Astrocyte of the cerebellum (primary cell): ENCODE measurements around the gene SLC25A25.

Source experiments
- DNase-seq: peaks from one replicate; pipeline ENCODE4 v3.0.0-alpha.2; 2011; ENCODE audit warnings: low read depth
- H3K4me3 ChIP-seq: 2 replicates; pipeline ENCODE4 v1.5.1; 2011; ENCODE audit warnings: mild to moderate bottlenecking, low read depth, low read length, moderate library complexity
- CTCF ChIP-seq: IDR thresholded peaks from 2 replicates; pipeline ENCODE4 v1.5.1; 2012; ENCODE audit warnings: low read length, low read depth, moderate library complexity, mild to moderate bottlenecking; ENCODE audit errors: missing control alignments
- in situ Hi-C: cut with HindIII; loops from 2 replicates; pipeline ENCODE4 v1.10.0; 2017; ENCODE audit warnings: low sequenced_read_pairs

SLC25A25 gene

DNA sequence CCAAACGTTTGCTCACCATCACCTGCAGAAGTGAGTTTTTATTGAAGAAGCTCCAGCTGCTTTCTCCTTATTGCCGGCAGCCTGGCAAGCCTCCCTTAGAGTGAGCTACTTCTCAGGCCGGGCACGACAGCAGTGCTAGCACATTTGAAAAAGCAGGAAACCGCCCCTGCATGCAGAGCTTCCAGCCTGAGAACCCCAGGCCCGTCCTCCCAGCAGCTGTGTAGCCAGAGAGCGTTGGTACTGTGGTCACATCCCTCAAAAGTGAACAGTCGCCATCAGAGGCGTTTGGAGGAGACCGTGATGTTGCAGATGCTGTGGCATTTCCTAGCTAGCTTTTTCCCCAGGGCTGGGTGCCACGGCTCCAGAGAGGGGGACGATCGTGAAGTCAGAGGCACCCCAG lies 23.5 kb downstream of the SLC25A25 start:
- no peak for TF ChIP-seq CTCF
- H3K4me3 ChIP-seq = peak overlapping the region; percentile 49
- in situ Hi-C loops = loop anchor here (10.0 kb wide), 1 partner anchor 157 kb away; the partner anchor contains the start of genes DPM2 and PIP5KL1
- DNase-seq = no peak

GRCh38 chr9:128092199-128092977 lies 24.4 kb downstream of the SLC25A25 start:
- in situ Hi-C loops = loop anchor here (10.0 kb wide), 1 partner anchor 158 kb away; the partner anchor contains the start of genes DPM2 and PIP5KL1
- H3K4me3 ChIP-seq = peak overlapping the region; percentile 49
- no peak for TF ChIP-seq CTCF
- DNase-seq = no peak

- peak overlapping the region; percentile 49 for H3K4me3 ChIP-seq
- no peak for DNase-seq
- TF ChIP-seq CTCF = no peak
- in situ Hi-C loops = loop anchor here (10.0 kb wide), 1 partner anchor 158 kb away; the partner anchor contains the start of genes DPM2 and PIP5KL1
These were observed 25.0 kb downstream of the SLC25A25 start for GRCh38 chr9:128093011-128093410.

DNA sequence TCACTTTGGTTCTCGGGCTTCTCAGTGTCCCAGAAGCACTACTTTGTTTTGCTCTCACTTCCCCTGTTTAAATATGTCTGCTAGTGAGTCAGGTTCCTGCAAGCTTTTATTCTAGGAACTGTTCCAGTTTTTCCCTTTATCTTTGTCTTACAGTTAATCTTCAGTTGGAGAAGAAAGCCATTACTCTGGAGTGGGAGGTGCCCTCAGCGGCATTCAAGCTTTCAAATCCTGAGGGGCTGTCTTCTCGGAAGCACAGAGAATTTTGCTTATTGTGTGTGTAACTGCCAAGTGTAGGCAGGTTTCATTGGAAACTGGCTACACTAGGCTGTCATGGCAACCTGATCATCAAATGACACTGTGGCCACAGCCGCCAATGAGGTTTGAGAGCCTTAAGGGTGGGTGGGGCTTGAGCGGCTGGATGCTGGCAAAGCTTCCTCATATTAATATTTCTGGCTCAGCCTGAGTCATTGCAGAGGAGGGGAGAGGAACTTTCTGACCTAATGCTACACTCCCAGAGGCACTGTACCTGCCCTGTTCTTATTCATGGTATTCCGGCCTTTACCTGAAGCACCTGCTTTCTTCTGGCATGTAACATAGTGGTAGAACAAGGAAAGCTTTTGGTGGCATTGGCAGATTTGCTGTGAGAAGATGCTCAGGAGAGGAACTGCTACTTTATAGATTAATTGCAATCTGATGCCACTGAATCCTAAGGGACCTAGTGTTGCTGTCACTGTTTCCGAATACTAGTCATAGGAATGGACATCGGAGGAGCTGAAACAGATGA lies 26.3 kb downstream of the SLC25A25 start:
- peak; percentile 97 for DNase-seq
- in situ Hi-C loops = loop anchor here (10.0 kb wide), 1 partner anchor 160 kb away; the partner anchor contains the start of genes DPM2 and PIP5KL1
- no peak for TF ChIP-seq CTCF
- peak overlapping the region; percentile 49 for H3K4me3 ChIP-seq

DNA sequence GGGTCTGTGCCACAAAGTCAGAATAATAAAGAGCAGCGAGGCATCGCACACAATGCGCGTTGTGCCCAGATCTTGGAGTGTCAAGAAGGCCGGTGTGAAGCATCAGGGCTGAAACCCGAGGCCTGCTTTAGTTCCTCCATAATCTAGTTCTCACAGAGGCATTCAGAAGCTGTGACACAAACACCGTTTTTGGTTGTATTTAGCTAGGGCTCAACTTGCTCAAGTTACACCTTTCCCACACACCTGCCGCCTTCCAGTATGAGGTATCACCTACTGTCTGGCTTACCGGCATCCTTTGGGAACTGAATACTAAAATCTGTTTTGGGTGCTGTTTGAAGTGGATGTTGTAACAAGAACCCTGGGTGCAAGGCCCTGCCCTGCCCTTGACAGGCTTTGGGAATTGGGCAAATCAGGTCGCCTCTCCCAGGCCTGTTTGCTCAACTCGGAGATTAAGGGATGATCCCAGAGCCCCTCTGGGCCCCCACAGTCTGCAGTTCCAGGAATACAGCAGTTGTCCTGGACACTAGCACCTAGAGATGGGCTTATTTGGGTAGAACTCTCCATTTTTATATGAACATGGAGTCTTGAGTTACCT lies 27.0 kb downstream of the SLC25A25 start:
- no peak for DNase-seq
- no peak for TF ChIP-seq CTCF
- H3K4me3 ChIP-seq = no peak overlapping the region
- in situ Hi-C loops = loop anchor here (10.0 kb wide), 1 partner anchor 160 kb away; the partner anchor contains the start of genes DPM2 and PIP5KL1
